Body of pancreas (tissue), 4 donors: ENCODE results near the gene BEGAIN.

Experiments used
- CTCF ChIP-seq, 7 experiments: fragments of 450-650 bp in 4 of 7; fragments of 200-600 bp in 3 of 7; sonication (generic) in 3 of 7; IDR thresholded peaks; one replicate each; pipeline ENCODE4 v1.5.1; 2016 to 2019; ENCODE audit warnings: antibody characterized with exemption in 7 of 7
- POLR2A ChIP-seq, 3 donors: fragments of 450-650 bp; IDR thresholded peaks; one replicate each; pipeline ENCODE4 v1.6.1; 2016; ENCODE audit warnings: antibody characterized with exemption in 3 of 3, mild to moderate bottlenecking in 2 of 3

- TF ChIP-seq CTCF (IDR thresholded peaks at IDR 0.05) (no peak), POLR2A (IDR thresholded peaks at IDR 0.05) (no peak)
These were observed 61.6 kb downstream of the BEGAIN start for GRCh38 chr14:100525615-100526014.
